ENCODE results near the gene SP140.

DNA sequence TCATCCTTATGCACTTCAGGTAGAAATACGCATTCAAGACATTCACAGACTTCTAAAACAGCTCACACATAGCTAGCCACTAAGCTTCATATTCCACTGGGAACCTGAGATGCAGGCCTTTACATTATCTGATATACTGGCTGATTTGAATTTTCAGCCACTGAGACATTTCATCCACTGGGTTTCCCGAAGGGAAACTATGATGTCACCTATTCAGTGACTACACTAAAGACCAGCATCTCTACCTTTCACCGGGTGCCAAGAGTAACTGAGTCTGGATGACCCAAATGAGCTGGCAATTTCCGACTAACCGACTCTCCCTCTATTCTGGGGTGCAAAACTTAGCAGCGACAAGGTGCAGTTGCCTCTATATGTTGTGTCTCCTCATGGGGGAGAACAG lies 69.7 kb downstream of the SP140 start:
- no peak for TF ChIP-seq POLR2A (IDR thresholded peaks at IDR 0.05)
- no peak for TF ChIP-seq POLR2AphosphoS5 (IDR thresholded peaks at IDR 0.05)
